NCI-H2107 (cell line): ENCODE measurements around the gene OR4F15.
"Not testable (repeated sequence)": the region's sequence is repeated elsewhere in the genome, so short reads cannot be mapped to it uniquely, and the experiment has no call there.

ENCODE experiments used
- DNase-seq: peaks from one replicate; lab custom pipeline; 2025; lab: John Stamatoyannopoulos, UW

The OR4F15 gene

GRCh38 chr15:101811902-101812301 lies at the start of gene OR4F15:
TSS of gene OR4F15 (plus strand) at chr15:101812202. CDS start at chr15:101818187, 5,985 bp downstream.
- DNase-seq, result no peak

GRCh38 chr15:101764669-101765339 lies 47.2 kb upstream of the OR4F15 start:
- not testable (repeated sequence) for DNase-seq

DNA sequence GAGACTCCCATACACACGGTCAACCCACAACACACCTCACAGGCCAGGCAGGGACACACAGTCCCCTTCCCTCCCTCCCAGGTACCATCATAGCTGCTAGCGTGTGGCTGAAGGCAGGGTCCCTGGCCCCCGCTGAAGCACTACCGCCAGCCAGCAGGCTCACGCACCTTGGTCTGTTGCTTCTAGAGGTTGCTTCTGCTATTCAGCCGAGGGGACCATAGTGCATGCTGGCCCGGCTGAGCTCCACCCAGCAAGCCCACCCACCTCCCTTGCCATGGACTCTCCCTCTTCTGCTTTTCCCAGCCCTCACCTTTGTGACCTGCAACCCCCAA lies 46.7 kb upstream of the OR4F15 start:
- not testable (repeated sequence) for DNase-seq

DNA sequence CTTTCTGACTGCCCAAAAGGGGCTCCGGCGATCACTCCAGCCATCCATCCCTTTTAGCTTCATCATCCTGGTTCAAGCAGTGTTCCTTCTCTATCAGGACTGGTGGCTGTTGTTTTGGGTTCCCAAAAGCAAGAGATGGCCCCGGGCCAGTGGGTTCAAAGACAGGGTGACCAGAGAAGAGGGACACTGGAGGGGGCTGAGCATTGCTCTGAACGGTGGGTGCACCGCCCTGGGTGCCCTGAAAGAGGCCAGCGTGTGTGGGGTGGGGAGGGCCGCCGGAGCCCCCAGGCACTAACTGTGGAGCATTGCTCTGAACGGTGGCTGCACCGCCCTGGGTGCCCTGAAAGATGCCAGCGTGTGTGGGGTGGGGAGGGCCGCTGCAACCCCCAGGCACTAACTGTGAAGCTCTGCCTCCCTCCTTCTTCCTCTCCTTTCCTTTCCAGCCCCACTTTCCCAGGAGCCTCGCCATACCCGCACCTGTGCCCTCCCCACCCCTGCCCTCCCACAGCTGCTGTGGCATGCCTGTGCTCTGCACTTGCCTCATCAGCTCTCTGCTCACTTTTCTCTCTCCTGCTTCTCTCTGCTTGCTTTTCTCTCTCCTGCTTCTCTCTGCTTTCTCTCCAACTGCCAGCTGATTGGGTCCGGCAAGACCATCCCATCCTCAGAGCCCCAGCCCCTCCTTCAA lies 46.1 kb upstream of the OR4F15 start:
- no peak for DNase-seq

GRCh38 chr15:101767083-101767640 lies 44.8 kb upstream of the OR4F15 start:
- DNase-seq, result not testable (repeated sequence)

GRCh38 chr15:101772921-101773320 lies 39.1 kb upstream of the OR4F15 start:
- DNase-seq, result no peak

DNA sequence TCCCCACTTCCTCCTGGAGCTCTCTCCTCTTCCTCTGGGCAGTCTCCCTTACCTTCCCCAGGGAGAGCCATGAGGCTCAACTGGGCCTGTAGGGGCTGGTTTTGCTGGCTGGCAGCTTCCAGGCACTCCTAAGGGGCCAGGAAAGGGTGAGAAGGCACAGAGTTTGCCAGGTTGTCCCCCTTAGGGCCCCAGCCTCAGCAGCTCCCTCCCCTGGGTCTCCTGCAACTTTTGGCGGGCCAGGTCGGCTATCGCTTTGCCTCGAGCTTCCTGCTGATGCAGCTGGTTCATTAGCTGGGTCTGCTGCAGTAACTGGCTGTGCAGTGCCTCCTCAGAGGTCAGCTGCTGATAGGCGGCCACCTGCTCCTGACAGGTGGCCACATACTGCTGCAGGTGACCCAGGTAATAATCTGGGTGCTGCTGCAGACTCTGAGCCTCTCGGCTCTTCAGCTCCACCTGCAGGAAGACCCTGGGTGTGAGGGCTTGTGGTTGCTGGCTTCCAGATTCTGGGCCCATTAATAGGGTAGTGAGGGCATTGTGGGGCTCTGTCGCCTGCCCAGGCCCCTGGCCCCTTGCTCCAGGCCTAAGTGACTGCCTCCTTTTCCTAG lies 38.4 kb upstream of the OR4F15 start:
- DNase-seq, result no peak

- no peak for DNase-seq
Observed at GRCh38 chr15:101775136-101775535, 36.9 kb upstream of the OR4F15 start.

- DNase-seq, result not testable (repeated sequence)
Observed at GRCh38 chr15:101778576-101778975, 33.4 kb upstream of the OR4F15 start.

GRCh38 chr15:101780225-101780624 lies 31.8 kb upstream of the OR4F15 start:
- DNase-seq, result not testable (repeated sequence)

- DNase-seq, result no peak
Observed at GRCh38 chr15:101781928-101782327, 30.1 kb upstream of the OR4F15 start.

DNA sequence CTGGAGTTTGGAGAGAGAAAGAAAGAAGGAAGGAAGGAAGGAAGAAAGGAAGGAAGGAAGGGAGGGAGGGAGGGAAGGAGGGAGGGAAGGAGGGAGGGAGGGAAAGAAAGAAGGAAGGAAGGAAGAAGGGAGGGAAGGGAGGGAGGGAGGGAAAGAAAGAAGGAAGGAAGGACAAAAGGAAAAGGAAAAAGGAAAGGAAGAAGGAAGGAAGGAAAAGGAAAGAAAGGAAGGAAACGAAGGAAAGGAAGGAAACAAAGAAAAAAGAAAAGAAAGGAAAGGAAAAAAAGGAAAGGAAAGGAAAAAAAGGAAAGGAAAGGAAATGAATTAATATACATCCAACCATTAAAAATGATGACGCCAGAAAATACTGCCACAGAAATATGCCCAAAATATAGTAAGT lies 27.4 kb upstream of the OR4F15 start:
- DNase-seq, result no peak

DNA sequence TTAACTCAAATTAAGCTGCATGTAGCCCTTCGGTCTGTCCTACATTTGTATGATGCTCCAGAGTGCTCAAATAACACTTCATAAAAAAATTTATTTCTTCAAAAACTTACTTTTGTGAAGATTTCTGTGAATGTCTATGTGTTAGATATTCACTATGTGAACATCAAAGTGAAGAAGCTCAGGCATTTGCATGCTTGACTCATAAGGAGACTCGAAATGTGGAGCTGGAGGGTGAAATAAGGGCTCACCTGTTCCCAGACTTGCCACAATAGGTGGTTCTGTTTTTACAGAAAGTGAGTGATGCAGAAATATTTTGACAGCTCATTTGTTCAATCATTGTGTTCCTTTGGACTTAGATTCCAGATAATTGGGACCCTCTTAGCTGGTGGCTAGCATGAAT lies 25.6 kb upstream of the OR4F15 start:
- DNase-seq, result not testable (repeated sequence)

- not testable (repeated sequence) for DNase-seq
Observed at GRCh38 chr15:101788001-101788400, 24.0 kb upstream of the OR4F15 start.

DNA sequence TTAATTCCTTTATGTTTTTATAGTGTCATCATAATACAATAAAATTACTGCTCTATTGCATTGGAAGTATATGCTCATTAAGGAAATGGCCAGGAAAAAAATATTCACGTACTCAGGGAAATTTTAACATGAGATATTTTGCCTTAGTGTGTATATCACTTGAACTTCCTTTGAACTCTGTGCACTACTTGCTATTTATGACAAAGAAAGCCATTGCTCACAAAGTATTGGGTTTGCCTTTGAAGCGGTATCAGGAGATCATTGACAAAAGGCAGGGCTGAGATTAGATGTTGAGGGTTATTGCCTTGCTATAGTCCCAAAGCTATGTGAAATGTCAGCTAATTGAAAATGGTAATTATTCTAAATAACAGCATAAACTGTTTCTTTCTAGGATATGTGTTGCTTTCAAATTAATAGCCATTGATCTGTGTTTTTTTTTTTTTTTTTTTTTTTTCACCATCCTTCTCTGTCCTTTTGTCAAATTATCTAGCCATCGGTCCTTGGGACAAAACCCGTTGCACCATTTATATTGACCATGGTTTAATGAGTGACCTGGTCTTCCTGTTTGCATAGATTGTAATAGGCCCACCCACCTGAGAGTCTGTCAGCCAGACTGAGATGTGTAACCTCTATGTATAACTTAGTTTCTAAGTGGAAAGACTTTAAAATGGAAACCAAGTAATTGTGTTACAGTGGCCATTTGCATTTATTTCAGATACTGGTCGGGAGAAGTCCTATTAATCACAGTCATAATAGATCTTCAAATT lies 23.3 kb upstream of the OR4F15 start:
- not testable (repeated sequence) for DNase-seq

DNA sequence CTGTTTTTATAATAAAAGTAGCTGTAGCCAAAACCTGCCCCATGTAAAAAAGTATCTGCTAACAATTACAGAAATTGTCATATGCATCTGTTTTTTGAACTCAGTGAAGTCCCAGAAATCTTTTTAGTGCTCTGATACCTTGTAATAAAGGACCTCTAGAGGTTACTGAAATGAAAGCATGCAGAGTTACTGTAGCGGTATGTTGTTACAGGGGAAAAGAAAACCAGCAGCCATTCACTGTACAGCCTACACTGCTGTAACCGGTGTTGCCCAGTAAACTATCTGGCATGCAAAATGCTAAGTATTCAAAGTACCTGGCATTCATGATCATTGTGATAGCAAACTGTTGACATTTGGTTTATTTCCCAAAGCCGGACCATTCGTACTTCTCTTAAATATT lies 21.3 kb upstream of the OR4F15 start:
- not testable (repeated sequence) for DNase-seq

- not testable (repeated sequence) for DNase-seq
Observed at GRCh38 chr15:101793981-101794380, 18.0 kb upstream of the OR4F15 start.

- DNase-seq, result no peak
Observed at GRCh38 chr15:101795455-101795854, 16.5 kb upstream of the OR4F15 start.

GRCh38 chr15:101799665-101800064 lies 12.3 kb upstream of the OR4F15 start:
- DNase-seq, result no peak

DNA sequence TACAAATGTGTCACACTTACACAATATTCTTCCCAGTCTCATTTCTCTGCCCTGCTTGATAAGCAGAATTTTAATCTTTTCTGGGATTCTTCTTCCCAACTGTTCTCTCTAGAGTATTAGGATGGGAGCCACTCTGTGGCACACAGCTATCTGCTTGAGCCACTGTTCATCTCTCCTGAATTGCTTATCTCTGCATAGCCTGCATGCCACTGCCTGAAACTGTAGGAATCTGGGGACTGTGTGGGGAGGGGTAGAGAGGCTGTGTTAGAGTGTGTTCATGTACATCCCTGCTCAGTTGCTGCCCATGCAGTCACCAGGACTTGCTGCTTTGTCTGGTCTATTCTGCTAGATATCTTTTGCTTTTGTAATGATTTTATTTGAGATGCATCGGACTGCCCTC lies 11.0 kb upstream of the OR4F15 start:
- DNase-seq, result no peak

DNA sequence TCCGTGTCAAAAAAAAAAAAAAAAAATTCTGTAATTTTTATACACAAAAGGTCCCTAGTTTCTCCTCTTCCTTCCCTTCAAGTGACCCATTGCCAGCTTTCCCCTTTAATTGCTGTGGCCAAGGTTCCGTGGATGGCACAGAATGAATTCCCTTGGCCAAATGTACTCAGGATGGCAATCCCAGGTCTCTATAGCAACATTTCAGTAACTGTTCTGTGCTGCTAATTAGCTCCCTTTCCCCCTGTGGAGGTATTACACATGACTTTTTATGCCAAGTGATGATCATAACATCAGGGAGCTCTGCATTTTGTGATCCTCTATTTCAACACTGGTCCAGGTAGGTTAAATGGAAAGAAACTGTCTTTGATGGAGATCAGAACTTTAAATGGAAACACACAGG lies 8.8 kb upstream of the OR4F15 start, which contains the start of gene OR4F6:
Gene OR4F6, plus strand, starts transcription at position 301 of the 400 bp plus-strand sequence. CDS start 2,211 bp downstream, outside the sequence.
- DNase-seq, result no peak

DNA sequence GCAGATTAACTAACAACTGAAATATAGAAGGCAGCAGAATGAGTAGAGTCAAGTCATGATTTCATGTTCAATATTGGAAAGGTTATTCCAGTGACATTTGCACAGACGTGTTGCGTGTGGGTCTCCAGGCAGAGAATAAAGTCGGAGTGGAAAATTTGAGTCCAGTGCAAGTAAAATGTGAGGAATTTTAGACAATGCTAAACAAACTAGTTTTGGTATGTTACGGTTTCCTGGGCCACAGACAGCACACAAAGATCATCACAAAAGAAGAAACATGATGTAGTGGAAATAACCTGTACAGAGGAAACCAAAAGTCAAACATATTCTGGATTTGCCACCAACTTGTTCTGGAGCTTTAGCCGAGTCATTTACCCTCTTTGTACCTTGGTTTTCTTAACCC lies 8.3 kb upstream of the OR4F15 start:
- DNase-seq, result no peak
